ENCODE data around the gene QKI. TPM values are rescaled to one million over a fixed set of nuclear protein-coding genes. Genes with fewer than 3 reads are reported as not detected.

The QKI gene
- total and polyA plus RNA-seq, 2 experiments from 2014 or later: 38.0 to 92.5 TPM

- WGBS (ENCODE audit: low lambda C conversion rate, missing lambda C conversion rate): 96% methylated on average over 1 of the region's 1 CpG
- TF ChIP-seq EZH2phosphoT487 (IDR thresholded peaks at IDR 0.05; ENCODE audit: low read depth, severe bottlenecking, unreplicated experiment) (no peak), EZH2 (IDR thresholded peaks at IDR 0.05; ENCODE audit: borderline replicate concordance) (no peak), CTCF (IDR thresholded peaks at IDR 0.05; ENCODE audit: poor library complexity) (no peak)
- Histone ChIP-seq H3K27me3 (no peaks in the 10 kb centered on the region), H3K27ac (no peak overlapping the region), H3K9me2 (replicated peaks; ENCODE audit: insufficient read depth) (no peaks in the 10 kb centered on the region), H3K9me3 (ENCODE audit: low read depth) (no peaks in the 10 kb centered on the region), H3K79me2 (peaks cover 95% of the 10 kb centered on the region), H3K4me3 (no peak overlapping the region), H3K4me1 (ENCODE audit: insufficient read depth) (no peaks in the 10 kb centered on the region), H2AFZ (no peak overlapping the region), H3K36me3 (replicated peaks; ENCODE audit: insufficient read depth, low read depth) (no peaks in the 10 kb centered on the region), H3K4me2 (no peak overlapping the region), H4K20me1 (ENCODE audit: insufficient read depth, poor library complexity, severe bottlenecking) (peaks cover 42% of the 10 kb centered on the region)
- no peak for DNase-seq (ENCODE audit: low spot score)
Measured at GRCh38 chr6:163489584-163489983, 75.1 kb downstream of the QKI start.

GRCh38 chr6:163490826-163491577 is 76.5 kb downstream of the QKI start:
- Histone ChIP-seq H3K36me3 (replicated peaks; ENCODE audit: insufficient read depth, low read depth) (no peaks in the 10 kb centered on the region), H2AFZ (no peak overlapping the region), H4K20me1 (ENCODE audit: insufficient read depth, poor library complexity, severe bottlenecking) (peaks cover 47% of the 10 kb centered on the region), H3K9me2 (replicated peaks; ENCODE audit: insufficient read depth) (no peaks in the 10 kb centered on the region), H3K4me1 (ENCODE audit: insufficient read depth) (no peaks in the 10 kb centered on the region), H3K4me3 (no peak overlapping the region), H3K4me2 (peak overlapping the region; percentile 19), H3K27me3 (no peaks in the 10 kb centered on the region), H3K9me3 (ENCODE audit: low read depth) (no peaks in the 10 kb centered on the region), H3K27ac (peak overlapping the region; percentile 50), H3K79me2 (peaks cover 95% of the 10 kb centered on the region)
- peak; percentile 50 for DNase-seq (ENCODE audit: low spot score)
- 48% methylated on average over 4 of the region's 4 CpGs for WGBS (ENCODE audit: low lambda C conversion rate, missing lambda C conversion rate)
- TF ChIP-seq EZH2 (IDR thresholded peaks at IDR 0.05; ENCODE audit: borderline replicate concordance) (no peak), CTCF (IDR thresholded peaks at IDR 0.05; ENCODE audit: poor library complexity) (no peak), EZH2phosphoT487 (IDR thresholded peaks at IDR 0.05; ENCODE audit: low read depth, severe bottlenecking, unreplicated experiment) (no peak)

GRCh38 chr6:163491737-163492300 is 77.3 kb downstream of the QKI start:
- no peak for DNase-seq (ENCODE audit: low spot score)
- Histone ChIP-seq H3K36me3 (replicated peaks; ENCODE audit: insufficient read depth, low read depth) (no peaks in the 10 kb centered on the region), H3K4me3 (no peak overlapping the region), H3K27me3 (no peaks in the 10 kb centered on the region), H3K79me2 (peaks cover 95% of the 10 kb centered on the region), H2AFZ (no peak overlapping the region), H3K4me1 (ENCODE audit: insufficient read depth) (no peaks in the 10 kb centered on the region), H3K9me3 (ENCODE audit: low read depth) (no peaks in the 10 kb centered on the region), H4K20me1 (ENCODE audit: insufficient read depth, poor library complexity, severe bottlenecking) (peaks cover 52% of the 10 kb centered on the region), H3K27ac (no peak overlapping the region), H3K4me2 (no peak overlapping the region), H3K9me2 (replicated peaks; ENCODE audit: insufficient read depth) (no peaks in the 10 kb centered on the region)
- 92% methylated on average over 4 of the region's 4 CpGs for WGBS (ENCODE audit: low lambda C conversion rate, missing lambda C conversion rate)
- TF ChIP-seq EZH2phosphoT487 (IDR thresholded peaks at IDR 0.05; ENCODE audit: low read depth, severe bottlenecking, unreplicated experiment) (no peak), CTCF (IDR thresholded peaks at IDR 0.05; ENCODE audit: poor library complexity) (no peak), EZH2 (IDR thresholded peaks at IDR 0.05; ENCODE audit: borderline replicate concordance) (no peak)

Measured in hepatocyte (in vitro differentiated cells).